H9 (cell line): Measurements from ENCODE around the gene CAMTA1. TPM values are rescaled to one million over a fixed set of nuclear protein-coding genes. Genes with fewer than 3 reads are reported as not detected.

Experiments
- DNase-seq: peaks from one replicate; pipeline ENCODE4 v3.0.0-alpha.2; 2017
- H2AFZ ChIP-seq: one replicate; pipeline ENCODE4 v1.6.1; 2013; ENCODE audit warnings: mild to moderate bottlenecking, low read length, control low read depth, moderate library complexity
- H2AK5ac ChIP-seq: 2 replicates; pipeline ENCODE4 v1.6.1; 2013; ENCODE audit warnings: low read length, control low read depth, mixed read lengths; ENCODE audit not compliant: insufficient read length
- H2BK120ac ChIP-seq: one replicate; pipeline ENCODE4 v1.6.1; 2013; ENCODE audit warnings: low read depth, mild to moderate bottlenecking, low read length, control low read depth, inconsistent platforms; ENCODE audit not compliant: poor library complexity, severe bottlenecking
- H2BK12ac ChIP-seq: 2 replicates; pipeline ENCODE4 v1.6.1; 2013; ENCODE audit warnings: low read length, control low read depth, mixed read lengths, low read depth; ENCODE audit not compliant: insufficient read length
- H2BK15ac ChIP-seq: 2 replicates; pipeline ENCODE4 v1.6.1; 2013; ENCODE audit warnings: low read depth, low read length, control low read depth
- H2BK20ac ChIP-seq: one replicate; pipeline ENCODE4 v1.6.1; 2013; ENCODE audit warnings: low read depth, mild to moderate bottlenecking, low read length, control low read depth, inconsistent platforms; ENCODE audit not compliant: poor library complexity, severe bottlenecking
- H2BK5ac ChIP-seq: 2 replicates; pipeline ENCODE4 v1.6.1; 2013; ENCODE audit warnings: low read length, control low read depth, mixed read lengths; ENCODE audit not compliant: insufficient read length
- H3K14ac ChIP-seq: 2 replicates; pipeline ENCODE4 v1.6.1; 2013; ENCODE audit warnings: low read length, control low read depth; ENCODE audit not compliant: insufficient read depth
- H3K18ac ChIP-seq: 2 replicates; pipeline ENCODE4 v1.6.1; 2013; ENCODE audit warnings: low read depth, mild to moderate bottlenecking, mixed read lengths, low read length, control low read depth; ENCODE audit not compliant: insufficient read length
- H3K23ac ChIP-seq: 2 replicates; pipeline ENCODE4 v1.6.1; 2013; ENCODE audit warnings: low read length, control low read depth, mixed read lengths, low read depth; ENCODE audit not compliant: insufficient read length
- H3K23me2 ChIP-seq: 2 replicates; pipeline ENCODE4 v1.6.1; 2013; ENCODE audit warnings: low read depth, mild to moderate bottlenecking, mixed read lengths, low read length, control low read depth; ENCODE audit not compliant: insufficient read length, poor library complexity, severe bottlenecking
- H3K27ac ChIP-seq: 2 replicates; pipeline ENCODE4 v1.5.1; 2013; ENCODE audit warnings: low read length, control low read depth, mixed read lengths, low read depth; ENCODE audit not compliant: insufficient read length
- H3K27me3 ChIP-seq: 2 replicates; pipeline ENCODE4 v1.6.1; 2013; ENCODE audit warnings: low read length, control low read depth, inconsistent platforms; ENCODE audit not compliant: insufficient read depth
- H3K4ac ChIP-seq: 2 replicates; pipeline ENCODE4 v1.6.1; 2013; ENCODE audit warnings: low read depth, mild to moderate bottlenecking, control low read depth, inconsistent platforms, low read length, moderate library complexity
- H3K4me1 ChIP-seq: 2 replicates; pipeline ENCODE4 v1.6.1; 2013; ENCODE audit warnings: low read length, control low read depth, inconsistent platforms; ENCODE audit not compliant: insufficient read depth
- H3K4me2 ChIP-seq: 2 replicates; pipeline ENCODE4 v1.6.1; 2013; ENCODE audit warnings: low read length, control low read depth, mixed read lengths; ENCODE audit not compliant: insufficient read length, insufficient read depth
- H3K56ac ChIP-seq: 2 replicates; pipeline ENCODE4 v1.6.1; 2013; ENCODE audit warnings: low read depth, mild to moderate bottlenecking, mixed read lengths, low read length, control low read depth; ENCODE audit not compliant: insufficient read length
- H3K79me1 ChIP-seq: 2 replicates; pipeline ENCODE4 v1.6.1; 2013; ENCODE audit warnings: low read depth, mild to moderate bottlenecking, moderate library complexity, low read length, control low read depth, inconsistent platforms; ENCODE audit not compliant: insufficient read depth, poor library complexity, severe bottlenecking
- H3K79me2 ChIP-seq: 2 replicates; pipeline ENCODE4 v1.6.1; 2013; ENCODE audit warnings: low read length, control low read depth, inconsistent platforms; ENCODE audit not compliant: insufficient read depth
- H3K9ac ChIP-seq: 2 replicates; pipeline ENCODE4 v1.6.1; 2013; ENCODE audit warnings: low read length, control low read depth, mixed read lengths; ENCODE audit not compliant: insufficient read length; ENCODE audit errors: extremely low read depth
- H3K9me3 ChIP-seq: one replicate; pipeline ENCODE4 v1.6.1; 2013; ENCODE audit warnings: low read depth, low read length, inconsistent platforms; ENCODE audit not compliant: control insufficient read depth
- H3T11ph ChIP-seq: one replicate; pipeline ENCODE4 v1.6.1; 2013; ENCODE audit warnings: mild to moderate bottlenecking, low read length, control low read depth, inconsistent platforms
- H4K20me1 ChIP-seq: one replicate; pipeline ENCODE4 v1.6.1; 2013; ENCODE audit not compliant: control insufficient read depth, insufficient read length, insufficient read depth
- H4K5ac ChIP-seq: 2 replicates; pipeline ENCODE4 v1.6.1; 2013; ENCODE audit warnings: low read depth, mild to moderate bottlenecking, mixed read lengths, low read length, control low read depth; ENCODE audit not compliant: insufficient read length
- H4K8ac ChIP-seq: replicated peaks from 2 replicates; pipeline ENCODE4 v1.6.1; 2013; ENCODE audit warnings: low read length, control low read depth, mixed read lengths, low read depth; ENCODE audit not compliant: insufficient read length
- H4K91ac ChIP-seq: 2 replicates; pipeline ENCODE4 v1.6.1; 2013; ENCODE audit warnings: low read depth, mild to moderate bottlenecking, moderate library complexity, mixed read lengths, low read length, control low read depth; ENCODE audit not compliant: insufficient read length
- H3K27ac Mint-ChIP-seq, 3 experiments: 2 replicates in 2 of 3; 3 replicates in 1 of 3; pipeline ENCODE4 v1.8.0; 2020 to 2021; ENCODE audit warnings: mixed read lengths in 3 of 3, mild to moderate bottlenecking in 1 of 3, moderate library complexity in 1 of 3
- H3K27me3 Mint-ChIP-seq: 2 replicates; pipeline ENCODE4 v1.8.0; 2021; ENCODE audit warnings: low read depth, mild to moderate bottlenecking, moderate library complexity, mixed read lengths
- H3K36me3 Mint-ChIP-seq, 3 experiments: 2 replicates in 2 of 3; 3 replicates in 1 of 3; pipeline ENCODE4 v1.8.0; 2020 to 2021; ENCODE audit warnings: low read depth in 3 of 3, mixed read lengths in 3 of 3; ENCODE audit not compliant: insufficient read depth in 1 of 3
- H3K4me1 Mint-ChIP-seq, 2 experiments: 2 replicates each; pipeline ENCODE4 v1.8.0; 2020; ENCODE audit warnings: mixed read lengths in 2 of 2
- H3K4me3 Mint-ChIP-seq, 2 experiments: 2 replicates in 1 of 2; 3 replicates in 1 of 2; pipeline ENCODE4 v1.8.0; 2020 to 2021; ENCODE audit warnings: mild to moderate bottlenecking in 2 of 2, mixed read lengths in 2 of 2, moderate library complexity in 1 of 2
- H3K9me3 Mint-ChIP-seq, 2 experiments: 2 replicates in 1 of 2; 3 replicates in 1 of 2; pipeline ENCODE4 v1.8.0; 2020; ENCODE audit warnings: mild to moderate bottlenecking in 2 of 2, mixed read lengths in 2 of 2, moderate library complexity in 1 of 2
- CTCF ChIP-seq: fragments of 200-600 bp; sonication (generic); conservative IDR thresholded peaks from 3 replicates; pipeline ENCODE4 v1.8.0; 2021; ENCODE audit warnings: antibody characterized with exemption, mild to moderate bottlenecking
- WGBS: extraction: QIAGEN DNeasy Blood & Tissue Kit; methylation state at CpG from one replicate; pipeline ENCODE4 v1.1.7; 2013; ENCODE audit warnings: missing lambda C conversion rate, low lambda C conversion rate, mixed read lengths; ENCODE audit not compliant: insufficient read length; ENCODE audit errors: extremely low coverage; 5-methylcytosine and 5-hydroxymethylcytosine counted together
- total RNA-seq: library from RNA; stranded (reverse); gene quantifications from 2 replicates; pipeline ENCODE4 v1.2.1, GENCODE V29; 2021

CAMTA1 gene
- total RNA-seq, 1 experiment from 2014 or later = 115 TPM

DNA sequence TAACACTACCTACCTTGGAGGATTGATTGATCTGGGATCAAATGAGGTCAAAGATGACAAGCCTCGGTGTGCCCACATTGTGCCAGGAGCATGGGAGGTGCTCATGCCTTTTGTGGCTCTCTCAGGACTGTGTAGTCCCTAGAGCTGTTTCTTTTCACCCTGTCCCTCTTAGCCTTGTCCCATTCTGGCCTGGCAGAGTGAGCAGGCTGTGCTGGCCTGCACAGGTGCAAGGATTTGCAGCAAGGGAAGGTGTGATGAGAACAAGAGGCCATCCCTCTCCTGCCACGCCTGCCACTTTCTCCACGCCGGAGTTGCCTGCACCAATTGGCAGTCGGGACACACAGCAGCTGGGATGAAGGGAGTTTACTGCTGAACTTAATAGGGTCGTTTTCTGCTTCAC, 575.3 kb downstream of the CAMTA1 start:
- no peak for DNase-seq

More for the DNA sequence above, 575.3 kb downstream of the CAMTA1 start:
- no peaks in the 10 kb centered on the region for H3K79me1 ChIP-seq
- no peak for TF ChIP-seq CTCF
- H4K8ac ChIP-seq = no peak overlapping the region
- H3T11ph ChIP-seq = no peak overlapping the region
- no peak overlapping the region for H3K14ac ChIP-seq
- H2BK120ac ChIP-seq = no peak overlapping the region
- H3K79me2 ChIP-seq = no peaks in the 10 kb centered on the region
- H4K20me1 ChIP-seq = no peaks in the 10 kb centered on the region
- Mint-ChIP-seq H3K9me3 (no peaks in the 10 kb centered on the region), H3K4me3 (no peak overlapping the region), H3K4me1 (no peaks in the 10 kb centered on the region), H3K27ac (no peak overlapping the region), H3K27me3 (no peaks in the 10 kb centered on the region; the same call in 1 of the 2 replicates), H3K36me3 (no peaks in the 10 kb centered on the region)
- no peaks in the 10 kb centered on the region for H3K4me1 ChIP-seq
- H2BK12ac ChIP-seq = no peak overlapping the region
- H3K27me3 ChIP-seq = no peaks in the 10 kb centered on the region
- no peak overlapping the region for H3K18ac ChIP-seq
- H2BK15ac ChIP-seq = no peak overlapping the region
- no peak overlapping the region for H2AK5ac ChIP-seq
- H2BK5ac ChIP-seq = no peak overlapping the region
- no peak overlapping the region for H3K56ac ChIP-seq
- H2AFZ ChIP-seq = no peak overlapping the region
- no peak overlapping the region for H3K27ac ChIP-seq
- WGBS = no CpG with 5 or more reads among the region's 6 CpGs
- H2BK20ac ChIP-seq = no peak overlapping the region
- no peak overlapping the region for H3K23ac ChIP-seq
- no peak overlapping the region for H4K91ac ChIP-seq
- no peak overlapping the region for H3K9ac ChIP-seq
- H3K23me2 ChIP-seq = no peaks in the 10 kb centered on the region
- no peak overlapping the region for H3K4ac ChIP-seq
- H3K4me2 ChIP-seq = no peak overlapping the region
- no peak overlapping the region for H4K5ac ChIP-seq
- H3K9me3 ChIP-seq = no peaks in the 10 kb centered on the region
